Cardiac fibroblast (primary cell): Measurements from ENCODE around the gene ARPC5L.
"Not testable (repeated sequence)": the region's sequence is repeated elsewhere in the genome, so short reads cannot be mapped to it uniquely, and the experiment has no call there.

Experiments used
- DNase-seq, 2 donors: peaks; one replicate each; pipeline versions ENCODE4 v3.0.0 to v3.0.0-alpha.2; 2010; ENCODE audit warnings: low read depth in 2 of 2
- H3K4me3 ChIP-seq, 2 donors: replicated peaks in 1 of 2; 1 replicate in 1 of 2; 2 replicates in 1 of 2; pipeline ENCODE4 v1.5.1; 2011; ENCODE audit warnings: low read depth in 2 of 2, low read length in 2 of 2, mild to moderate bottlenecking in 2 of 2, moderate library complexity in 1 of 2
- CTCF ChIP-seq: IDR thresholded peaks from one replicate; pipeline ENCODE4 v1.5.1; 2011; ENCODE audit warnings: low read depth, mild to moderate bottlenecking, low read length, inconsistent platforms

ARPC5L gene

GRCh38 chr9:124843456-124844034, 18.4 kb upstream of the ARPC5L start:
- TF ChIP-seq CTCF = no peak
- no peak overlapping the region for H3K4me3 ChIP-seq
- no peak for DNase-seq

- no peak for TF ChIP-seq CTCF
- DNase-seq = no peak
- no peak overlapping the region for H3K4me3 ChIP-seq
These were observed 17.6 kb upstream of the ARPC5L start for GRCh38 chr9:124844291-124844690.

GRCh38 chr9:124846467-124846866, 15.5 kb upstream of the ARPC5L start:
- DNase-seq, H3K4me3 ChIP-seq: not testable (repeated sequence)

GRCh38 chr9:124846969-124847368, 15.0 kb upstream of the ARPC5L start:
- no peak for DNase-seq
- TF ChIP-seq CTCF = no peak
- no peak overlapping the region for H3K4me3 ChIP-seq

GRCh38 chr9:124849801-124850200, 12.1 kb upstream of the ARPC5L start:
- peak; percentile 85 to 95 for DNase-seq
- no peak overlapping the region for H3K4me3 ChIP-seq
- TF ChIP-seq CTCF = no peak

GRCh38 chr9:124852121-124852828, 9.7 kb upstream of the ARPC5L start:
- H3K4me3 ChIP-seq = no peak overlapping the region
- DNase-seq = no peak
- TF ChIP-seq CTCF = no peak

- peak within 1 kb of the TSS; percentile 41 to 61 for H3K4me3 ChIP-seq
- TF ChIP-seq CTCF = peak; percentile 84
- peak; percentile 70 to 75 for DNase-seq
These were observed 8.9 kb upstream of the ARPC5L start, which contains the start of gene WDR38 for GRCh38 chr9:124852829-124853531. Gene WDR38, plus strand, starts transcription at chr9:124853460. Its CDS starts 72 bp downstream, at chr9:124853532.
